Cardiac muscle cell (in vitro differentiated cells and primary cell): ENCODE measurements around the gene CD36. TPM values are rescaled to one million over a fixed set of nuclear protein-coding genes. Genes with fewer than 3 reads are reported as not detected.

Experiments used
- DNase-seq, 2 donors: peaks; one replicate each; pipeline versions ENCODE4 v3.0.0 to v3.0.0-alpha.2; 2010 to 2017; ENCODE audit warnings: low read depth in 1 of 2, low spot score in 1 of 2
- H3K27ac ChIP-seq: fragments of 200-600 bp; sonication (generic); 2 replicates; pipeline ENCODE4 v1.5.1; 2016
- H3K27me3 ChIP-seq: fragments of 200-600 bp; sonication (generic); 2 replicates; pipeline ENCODE4 v1.6.0; 2016; ENCODE audit warnings: control low read depth
- H3K36me3 ChIP-seq: fragments of 200-600 bp; sonication (generic); 2 replicates; pipeline ENCODE4 v1.5.1; 2016; ENCODE audit warnings: control low read depth
- H3K4me1 ChIP-seq: fragments of 200-600 bp; sonication (generic); 2 replicates; pipeline ENCODE4 v1.8.1; 2017; ENCODE audit warnings: low read depth, mild to moderate bottlenecking, mixed run types
- H3K4me3 ChIP-seq: fragments of 200-600 bp; sonication (generic); 2 replicates; pipeline ENCODE4 v1.5.1; 2016; ENCODE audit warnings: mild to moderate bottlenecking
- H3K9me3 ChIP-seq: fragments of 200-600 bp; sonication (generic); 2 replicates; pipeline ENCODE4 v1.5.1; 2017; ENCODE audit warnings: low read depth, mild to moderate bottlenecking, control low read depth
- CTCF ChIP-seq: IDR thresholded peaks from 2 replicates; pipeline ENCODE4 v1.5.1; 2012; ENCODE audit warnings: low read depth, mild to moderate bottlenecking, low read length
- polyA plus RNA-seq: library from polyadenylated mRNA; unstranded; fragments of >200 nt; fragmentation: Nextera tagmentation; extraction: Ambion mirVana; gene quantifications from 2 replicates; pipeline ENCODE4 v1.2.1, GENCODE V29; 2016
- total RNA-seq: library from RNA; depleted of rRNA; stranded (reverse); fragments of >200 nt; gene quantifications from 2 replicates; pipeline ENCODE4 v1.2.3, GENCODE V29; 2016

CD36 gene
- total and polyA plus RNA-seq, 2 experiments from 2014 or later: 1.1 to 4.2 TPM

GRCh38 chr7:80659120-80660055, 20.9 kb downstream of the CD36 start:
- Histone ChIP-seq H3K36me3 (no peaks in the 10 kb centered on the region), H3K4me1 (no peaks in the 10 kb centered on the region), H3K9me3 (no peaks in the 10 kb centered on the region), H3K27me3 (no peaks in the 10 kb centered on the region), H3K27ac (no peak overlapping the region), H3K4me3 (no peak overlapping the region)
- peak; percentile 60 for TF ChIP-seq CTCF
- DNase-seq: peak; percentile 20 to 53

- Histone ChIP-seq H3K27ac (no peak overlapping the region), H3K27me3 (no peaks in the 10 kb centered on the region), H3K9me3 (no peaks in the 10 kb centered on the region), H3K4me1 (no peaks in the 10 kb centered on the region), H3K36me3 (no peaks in the 10 kb centered on the region), H3K4me3 (no peak overlapping the region)
- TF ChIP-seq CTCF: no peak
- no peak for DNase-seq
These were observed 22.5 kb downstream of the CD36 start for GRCh38 chr7:80660939-80661338.

GRCh38 chr7:80661729-80662128, 23.3 kb downstream of the CD36 start:
- no peaks in the 10 kb centered on the region for H3K4me1 ChIP-seq
- no peaks in the 10 kb centered on the region for H3K36me3 ChIP-seq
- H3K27ac ChIP-seq: no peak overlapping the region
- no peaks in the 10 kb centered on the region for H3K27me3 ChIP-seq
- DNase-seq: no peak
- peak; percentile 22 for TF ChIP-seq CTCF
- H3K9me3 ChIP-seq: no peaks in the 10 kb centered on the region
- no peak overlapping the region for H3K4me3 ChIP-seq

- Histone ChIP-seq H3K9me3 (no peaks in the 10 kb centered on the region), H3K27ac (no peak overlapping the region), H3K27me3 (no peaks in the 10 kb centered on the region), H3K36me3 (no peaks in the 10 kb centered on the region), H3K4me1 (no peaks in the 10 kb centered on the region), H3K4me3 (no peak overlapping the region)
- TF ChIP-seq CTCF: no peak
- DNase-seq: no peak
These were observed 23.8 kb downstream of the CD36 start for GRCh38 chr7:80662252-80662651.

- no peak overlapping the region for H3K27ac ChIP-seq
- H3K9me3 ChIP-seq: no peaks in the 10 kb centered on the region
- H3K27me3 ChIP-seq: no peaks in the 10 kb centered on the region
- no peak for DNase-seq
- no peak overlapping the region for H3K4me3 ChIP-seq
- TF ChIP-seq CTCF: no peak
- no peaks in the 10 kb centered on the region for H3K36me3 ChIP-seq
- H3K4me1 ChIP-seq: no peaks in the 10 kb centered on the region
These were observed 27.1 kb downstream of the CD36 start for GRCh38 chr7:80665526-80665925.
